ENCODE results near the gene C7orf33.

The C7orf33 gene

GRCh38 chr7:148630078-148630477 is 39.5 kb downstream of the C7orf33 start:
- no peak for DNase-seq

GRCh38 chr7:148633761-148634160 is 43.2 kb downstream of the C7orf33 start:
- no peak for DNase-seq

- no peak for DNase-seq
These were observed 46.5 kb downstream of the C7orf33 start for GRCh38 chr7:148637094-148637493.

- DNase-seq = no peak
These were observed 55.3 kb downstream of the C7orf33 start for GRCh38 chr7:148645898-148646297.

GRCh38 chr7:148650232-148650858 is 59.8 kb downstream of the C7orf33 start:
- DNase-seq = no peak

- DNase-seq = no peak
These were observed 62.2 kb downstream of the C7orf33 start for GRCh38 chr7:148652773-148653172.

GRCh38 chr7:148657929-148658328 is 67.4 kb downstream of the C7orf33 start:
- DNase-seq = no peak

- DNase-seq = no peak
These were observed 70.9 kb downstream of the C7orf33 start for GRCh38 chr7:148661471-148661870.

GRCh38 chr7:148662646-148663045 is 72.1 kb downstream of the C7orf33 start:
- no peak for DNase-seq

- DNase-seq = no peak
These were observed 73.8 kb downstream of the C7orf33 start for GRCh38 chr7:148664324-148664723.

- no peak for DNase-seq
These were observed 74.7 kb downstream of the C7orf33 start for GRCh38 chr7:148665221-148665620.
